Measurements from ENCODE around the gene HERC4. TPM values are rescaled to one million over a fixed set of nuclear protein-coding genes. Genes with fewer than 3 reads are reported as not detected.

Gene HERC4
- total RNA-seq, 1 experiment from 2014 or later = 57.4 TPM

DNA sequence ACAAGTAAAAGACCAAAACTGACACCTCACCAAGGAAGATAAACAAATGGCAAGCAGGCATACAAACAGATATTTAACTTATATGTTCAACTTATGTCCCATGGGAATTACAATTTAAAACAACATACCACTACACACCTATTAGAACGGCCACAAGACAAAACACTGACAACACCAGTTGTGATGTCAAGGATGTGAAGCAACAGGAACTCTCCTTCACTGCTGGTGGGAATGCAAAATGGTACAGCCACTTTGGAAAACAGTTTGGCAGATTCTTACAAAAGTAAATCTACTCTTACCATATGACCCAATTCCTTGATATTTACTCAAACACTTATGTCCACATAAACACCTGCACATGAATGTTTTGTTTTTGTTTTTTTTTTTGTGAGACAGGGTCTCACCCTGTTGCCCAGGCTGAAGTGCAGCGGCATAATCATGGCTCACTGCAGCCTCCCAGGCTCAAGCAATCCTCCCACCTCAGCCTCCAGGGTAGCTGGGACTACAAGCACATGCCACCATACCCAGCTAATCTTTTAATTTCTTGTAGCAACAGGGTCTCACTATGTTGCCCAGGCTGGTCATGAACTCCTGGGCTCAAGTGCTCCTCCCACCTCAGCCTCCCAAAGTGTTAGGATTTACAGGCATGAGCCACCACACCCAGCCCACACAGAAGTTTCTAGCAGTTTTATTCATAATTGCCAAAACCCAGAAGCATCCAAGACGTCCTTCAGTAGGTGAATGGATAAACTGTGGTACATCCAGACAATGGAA lies 27.3 kb downstream of the HERC4 start:
- H3K4me3 ChIP-seq (ENCODE audit: low read length) = no peak overlapping the region
- H3F3A ChIP-seq (ENCODE audit: low read length, unreplicated experiment) = peaks cover 2% of the 10 kb centered on the region
- H4K20me1 ChIP-seq (ENCODE audit: low read length) = no peaks in the 10 kb centered on the region
- no peaks in the 10 kb centered on the region for H3K27me3 ChIP-seq (ENCODE audit: low read length)
- intact Hi-C loops (cut with micrococcal nuclease) = no loop called here
- peaks cover 23% of the 10 kb centered on the region for H3K79me2 ChIP-seq (ENCODE audit: low read length)
- TF ChIP-seq EZH2 (IDR thresholded peaks at IDR 0.05; ENCODE audit: low read length, unreplicated experiment) (no peak), EZH2phosphoT487 (IDR thresholded peaks at IDR 0.05; ENCODE audit: borderline replicate concordance, low read length) (no peak)
- TF ChIP-seq, protein P1, sequence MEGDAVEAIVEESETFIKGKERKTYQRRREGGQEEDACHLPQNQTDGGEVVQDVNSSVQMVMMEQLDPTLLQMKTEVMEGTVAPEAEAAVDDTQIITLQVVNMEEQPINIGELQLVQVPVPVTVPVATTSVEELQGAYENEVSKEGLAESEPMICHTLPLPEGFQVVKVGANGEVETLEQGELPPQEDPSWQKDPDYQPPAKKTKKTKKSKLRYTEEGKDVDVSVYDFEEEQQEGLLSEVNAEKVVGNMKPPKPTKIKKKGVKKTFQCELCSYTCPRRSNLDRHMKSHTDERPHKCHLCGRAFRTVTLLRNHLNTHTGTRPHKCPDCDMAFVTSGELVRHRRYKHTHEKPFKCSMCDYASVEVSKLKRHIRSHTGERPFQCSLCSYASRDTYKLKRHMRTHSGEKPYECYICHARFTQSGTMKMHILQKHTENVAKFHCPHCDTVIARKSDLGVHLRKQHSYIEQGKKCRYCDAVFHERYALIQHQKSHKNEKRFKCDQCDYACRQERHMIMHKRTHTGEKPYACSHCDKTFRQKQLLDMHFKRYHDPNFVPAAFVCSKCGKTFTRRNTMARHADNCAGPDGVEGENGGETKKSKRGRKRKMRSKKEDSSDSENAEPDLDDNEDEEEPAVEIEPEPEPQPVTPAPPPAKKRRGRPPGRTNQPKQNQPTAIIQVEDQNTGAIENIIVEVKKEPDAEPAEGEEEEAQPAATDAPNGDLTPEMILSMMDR (conservative IDR thresholded peaks at IDR 0.05; ENCODE audit: low read depth, low read length) = no peak
- ChIA-PET CTCF (no interaction called here), POLR2A (ENCODE audit: unreplicated experiment) (no interaction called here)
- ATAC-seq (no peak), DNase-seq (no peak)
- no peak overlapping the region for H3K27ac ChIP-seq (ENCODE audit: low read length)
- H3K4me2 ChIP-seq (ENCODE audit: low read length) = no peak overlapping the region
- no peak overlapping the region for H2AFZ ChIP-seq (ENCODE audit: low read length)
- no TSS peak for BruUV-seq (replicated peaks)
- no peaks in the 10 kb centered on the region for H3K9me3 ChIP-seq (ENCODE audit: low read length)
- no peaks in the 10 kb centered on the region for H3K9me2 ChIP-seq (replicated peaks; ENCODE audit: low read length)
- peaks cover 6% of the 10 kb centered on the region for H3K4me1 ChIP-seq (ENCODE audit: insufficient read depth, low read length)
- H3K36me3 ChIP-seq (ENCODE audit: low read depth, low read length) = peaks cover 12% of the 10 kb centered on the region; the same call in 1 of the 2 replicates
- H3K9ac ChIP-seq (ENCODE audit: low read length) = no peak overlapping the region

DNA sequence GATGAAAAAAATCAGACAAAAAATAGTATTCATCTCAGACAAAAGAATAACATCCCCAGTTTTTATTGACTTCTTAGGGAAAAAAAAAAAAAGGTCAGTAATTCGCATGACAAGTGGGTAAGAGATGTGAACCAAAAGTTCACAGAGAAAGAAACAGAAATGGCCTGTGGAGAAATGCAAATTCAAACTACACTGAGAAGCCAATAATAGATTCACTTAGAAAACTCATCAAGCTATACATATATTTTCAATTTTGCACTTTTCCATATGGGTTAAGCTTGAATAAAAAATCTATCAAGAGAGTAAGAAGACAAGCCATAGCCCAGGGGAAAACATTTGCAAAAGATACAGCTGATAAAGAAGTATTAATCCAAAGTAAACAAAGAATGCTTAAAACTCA lies 28.0 kb downstream of the HERC4 start:
- ChIA-PET CTCF (no interaction called here), POLR2A (ENCODE audit: unreplicated experiment) (no interaction called here)
- Histone ChIP-seq H3F3A (ENCODE audit: low read length, unreplicated experiment) (no peaks in the 10 kb centered on the region), H3K9ac (ENCODE audit: low read length) (no peak overlapping the region), H3K27me3 (ENCODE audit: low read length) (no peaks in the 10 kb centered on the region), H3K79me2 (ENCODE audit: low read length) (peaks cover 23% of the 10 kb centered on the region), H3K4me2 (ENCODE audit: low read length) (no peak overlapping the region), H2AFZ (ENCODE audit: low read length) (no peak overlapping the region), H3K4me3 (ENCODE audit: low read length) (no peak overlapping the region), H3K9me2 (replicated peaks; ENCODE audit: low read length) (no peaks in the 10 kb centered on the region), H3K27ac (ENCODE audit: low read length) (no peak overlapping the region), H4K20me1 (ENCODE audit: low read length) (no peaks in the 10 kb centered on the region), H3K4me1 (ENCODE audit: insufficient read depth, low read length) (no peaks in the 10 kb centered on the region), H3K9me3 (ENCODE audit: low read length) (no peaks in the 10 kb centered on the region), H3K36me3 (ENCODE audit: low read depth, low read length) (peaks cover 12% of the 10 kb centered on the region; the same call in 1 of the 2 replicates)
- no TSS peak for BruUV-seq (replicated peaks)
- DNase-seq (no peak), ATAC-seq (no peak)
- TF ChIP-seq EZH2phosphoT487 (IDR thresholded peaks at IDR 0.05; ENCODE audit: borderline replicate concordance, low read length) (no peak), EZH2 (IDR thresholded peaks at IDR 0.05; ENCODE audit: low read length, unreplicated experiment) (no peak)
- TF ChIP-seq, protein P1 (conservative IDR thresholded peaks at IDR 0.05; ENCODE audit: low read depth, low read length) = no peak
- intact Hi-C loops (cut with micrococcal nuclease) = no loop called here

DNA sequence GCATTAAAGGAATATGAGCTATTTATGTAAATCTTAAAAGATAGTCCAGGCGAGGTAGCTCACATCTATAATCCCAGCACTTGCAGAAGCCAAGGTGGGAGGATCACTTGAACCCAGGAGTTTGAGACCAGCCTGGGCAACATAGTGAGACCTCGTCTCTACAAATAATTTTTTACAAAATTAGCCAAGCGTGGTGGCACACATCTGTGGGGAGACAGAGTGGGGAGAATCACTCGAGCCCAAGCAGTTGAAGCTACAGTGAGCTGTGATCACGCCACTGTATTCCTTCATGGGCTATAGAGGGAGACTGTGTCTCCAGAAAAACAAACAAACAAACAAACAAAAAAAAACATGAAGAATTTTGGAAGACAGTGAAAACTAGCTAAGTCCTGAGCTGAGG lies 28.4 kb downstream of the HERC4 start:
- DNase-seq (no peak), ATAC-seq (no peak)
- H3F3A ChIP-seq (ENCODE audit: low read length, unreplicated experiment) = no peaks in the 10 kb centered on the region
- no peaks in the 10 kb centered on the region for H3K27me3 ChIP-seq (ENCODE audit: low read length)
- no peak overlapping the region for H3K27ac ChIP-seq (ENCODE audit: low read length)
- H2AFZ ChIP-seq (ENCODE audit: low read length) = no peak overlapping the region
- no peaks in the 10 kb centered on the region for H4K20me1 ChIP-seq (ENCODE audit: low read length)
- H3K79me2 ChIP-seq (ENCODE audit: low read length) = peaks cover 23% of the 10 kb centered on the region
- H3K36me3 ChIP-seq (ENCODE audit: low read depth, low read length) = peaks cover 12% of the 10 kb centered on the region; the same call in 1 of the 2 replicates
- H3K9me3 ChIP-seq (ENCODE audit: low read length) = no peaks in the 10 kb centered on the region
- no peaks in the 10 kb centered on the region for H3K9me2 ChIP-seq (replicated peaks; ENCODE audit: low read length)
- no peak overlapping the region for H3K4me3 ChIP-seq (ENCODE audit: low read length)
- H3K9ac ChIP-seq (ENCODE audit: low read length) = no peak overlapping the region
- TF ChIP-seq EZH2 (IDR thresholded peaks at IDR 0.05; ENCODE audit: low read length, unreplicated experiment) (no peak), EZH2phosphoT487 (IDR thresholded peaks at IDR 0.05; ENCODE audit: borderline replicate concordance, low read length) (no peak)
- TF ChIP-seq, protein P1 (conservative IDR thresholded peaks at IDR 0.05; ENCODE audit: low read depth, low read length) = no peak
- intact Hi-C loops (cut with micrococcal nuclease) = no loop called here
- no peaks in the 10 kb centered on the region for H3K4me1 ChIP-seq (ENCODE audit: insufficient read depth, low read length)
- BruUV-seq (replicated peaks) = no TSS peak
- no peak overlapping the region for H3K4me2 ChIP-seq (ENCODE audit: low read length)
- CTCF ChIA-PET = no interaction called here
- POLR2A ChIA-PET (ENCODE audit: unreplicated experiment) = no interaction called here

Measured in PC-3 (cell line).